ENCODE measurements around the gene RAP1GAP.

The RAP1GAP gene

GRCh38 chr1:21596628-21597027 lies 72.5 kb downstream of the RAP1GAP start:
- Histone ChIP-seq H3K4me3 (ENCODE audit: low read length, poor library complexity, severe bottlenecking) (no peak overlapping the region), H3K79me2 (ENCODE audit: insufficient read depth, low read length) (no peaks in the 10 kb centered on the region), H3K4me2 (ENCODE audit: low read depth, low read length, poor library complexity, severe bottlenecking) (no peak overlapping the region), H3K36me3 (ENCODE audit: insufficient read depth, low read length) (no peaks in the 10 kb centered on the region), H3K9me2 (replicated peaks; ENCODE audit: low read depth, low read length) (no peaks in the 10 kb centered on the region), H3K9me3 (ENCODE audit: insufficient read depth, low read depth, low read length) (no peaks in the 10 kb centered on the region), H3K27me3 (ENCODE audit: insufficient read depth, low read length, poor library complexity, severe bottlenecking) (no peaks in the 10 kb centered on the region), H3K4me1 (ENCODE audit: insufficient read depth, low read length, poor library complexity, severe bottlenecking) (no peaks in the 10 kb centered on the region), H4K20me1 (ENCODE audit: insufficient read depth, low read length, poor library complexity, severe bottlenecking) (no peaks in the 10 kb centered on the region), H3F3A (ENCODE audit: low read depth) (no peaks in the 10 kb centered on the region), H3K9ac (ENCODE audit: low read depth, low read length, poor library complexity, severe bottlenecking) (no peak overlapping the region), H2AFZ (ENCODE audit: low read length) (no peak overlapping the region)
- TF ChIP-seq, protein P1, sequence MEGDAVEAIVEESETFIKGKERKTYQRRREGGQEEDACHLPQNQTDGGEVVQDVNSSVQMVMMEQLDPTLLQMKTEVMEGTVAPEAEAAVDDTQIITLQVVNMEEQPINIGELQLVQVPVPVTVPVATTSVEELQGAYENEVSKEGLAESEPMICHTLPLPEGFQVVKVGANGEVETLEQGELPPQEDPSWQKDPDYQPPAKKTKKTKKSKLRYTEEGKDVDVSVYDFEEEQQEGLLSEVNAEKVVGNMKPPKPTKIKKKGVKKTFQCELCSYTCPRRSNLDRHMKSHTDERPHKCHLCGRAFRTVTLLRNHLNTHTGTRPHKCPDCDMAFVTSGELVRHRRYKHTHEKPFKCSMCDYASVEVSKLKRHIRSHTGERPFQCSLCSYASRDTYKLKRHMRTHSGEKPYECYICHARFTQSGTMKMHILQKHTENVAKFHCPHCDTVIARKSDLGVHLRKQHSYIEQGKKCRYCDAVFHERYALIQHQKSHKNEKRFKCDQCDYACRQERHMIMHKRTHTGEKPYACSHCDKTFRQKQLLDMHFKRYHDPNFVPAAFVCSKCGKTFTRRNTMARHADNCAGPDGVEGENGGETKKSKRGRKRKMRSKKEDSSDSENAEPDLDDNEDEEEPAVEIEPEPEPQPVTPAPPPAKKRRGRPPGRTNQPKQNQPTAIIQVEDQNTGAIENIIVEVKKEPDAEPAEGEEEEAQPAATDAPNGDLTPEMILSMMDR (conservative IDR thresholded peaks at IDR 0.05; ENCODE audit: low read length): no peak
- TF ChIP-seq EZH2phosphoT487 (IDR thresholded peaks at IDR 0.05; ENCODE audit: borderline replicate concordance): no peak

GRCh38 chr1:21596174-21596573 lies 73.0 kb downstream of the RAP1GAP start:
- Histone ChIP-seq H3K9me2 (replicated peaks; ENCODE audit: low read depth, low read length) (no peaks in the 10 kb centered on the region), H3K79me2 (ENCODE audit: insufficient read depth, low read length) (no peaks in the 10 kb centered on the region), H4K20me1 (ENCODE audit: insufficient read depth, low read length, poor library complexity, severe bottlenecking) (no peaks in the 10 kb centered on the region), H2AFZ (ENCODE audit: low read length) (no peak overlapping the region), H3K4me3 (ENCODE audit: low read length, poor library complexity, severe bottlenecking) (no peak overlapping the region), H3K9ac (ENCODE audit: low read depth, low read length, poor library complexity, severe bottlenecking) (no peak overlapping the region), H3K27me3 (ENCODE audit: insufficient read depth, low read length, poor library complexity, severe bottlenecking) (no peaks in the 10 kb centered on the region), H3K4me2 (ENCODE audit: low read depth, low read length, poor library complexity, severe bottlenecking) (no peak overlapping the region), H3F3A (ENCODE audit: low read depth) (no peaks in the 10 kb centered on the region), H3K36me3 (ENCODE audit: insufficient read depth, low read length) (no peaks in the 10 kb centered on the region), H3K4me1 (ENCODE audit: insufficient read depth, low read length, poor library complexity, severe bottlenecking) (no peaks in the 10 kb centered on the region), H3K9me3 (ENCODE audit: insufficient read depth, low read depth, low read length) (no peaks in the 10 kb centered on the region)
- TF ChIP-seq, protein P1 (conservative IDR thresholded peaks at IDR 0.05; ENCODE audit: low read length): no peak
- no peak for TF ChIP-seq EZH2phosphoT487 (IDR thresholded peaks at IDR 0.05; ENCODE audit: borderline replicate concordance)

DNA sequence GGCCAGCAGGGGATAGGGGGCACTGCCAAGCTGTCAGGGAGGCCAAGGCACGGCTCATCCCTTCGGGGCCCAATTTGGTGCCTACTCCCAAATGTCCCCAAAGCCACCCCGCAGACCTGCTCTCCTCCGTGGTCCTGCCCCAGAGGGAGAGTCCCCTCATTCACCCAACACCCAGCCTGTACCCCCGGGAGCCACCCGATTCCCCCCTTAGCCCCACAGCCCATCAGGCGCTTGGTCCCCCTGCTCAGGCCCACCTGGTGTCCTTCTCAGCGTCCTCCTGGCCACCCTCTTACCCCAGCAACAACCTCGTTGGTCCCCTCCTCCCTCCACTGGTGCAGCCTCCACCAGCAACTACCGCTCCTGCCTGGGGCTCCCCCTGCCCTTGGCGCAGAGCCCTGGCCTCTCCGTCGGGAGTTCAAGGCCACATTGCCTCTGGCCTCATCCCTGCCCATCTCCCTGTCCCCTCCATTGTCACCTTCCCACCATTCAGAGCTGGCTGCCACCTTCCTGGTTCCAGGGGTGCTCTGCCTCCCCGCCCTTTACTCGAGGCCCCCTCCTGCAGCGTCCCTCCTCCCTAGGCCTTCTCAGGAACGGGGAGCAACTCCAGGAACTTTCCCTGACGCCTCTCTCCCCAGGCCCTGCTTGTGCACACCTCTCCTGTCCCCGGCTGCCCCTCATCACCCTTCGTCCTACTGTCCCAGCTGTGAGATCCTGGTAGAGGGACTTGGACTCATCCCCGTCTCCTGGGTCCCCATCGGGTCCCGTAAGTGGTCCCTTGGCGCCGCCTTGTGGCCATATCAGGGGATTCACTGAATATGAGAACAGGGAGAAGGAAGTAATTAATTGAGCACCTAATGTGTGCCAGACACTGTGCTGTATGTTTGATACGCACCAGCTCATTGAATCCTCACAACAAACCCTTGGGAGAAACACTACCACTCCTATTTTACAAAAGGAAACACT lies 73.9 kb downstream of the RAP1GAP start:
- Histone ChIP-seq H2AFZ (ENCODE audit: low read length) (no peak overlapping the region), H3K79me2 (ENCODE audit: insufficient read depth, low read length) (no peaks in the 10 kb centered on the region), H3K4me3 (ENCODE audit: low read length, poor library complexity, severe bottlenecking) (no peak overlapping the region), H3K4me2 (ENCODE audit: low read depth, low read length, poor library complexity, severe bottlenecking) (no peak overlapping the region), H4K20me1 (ENCODE audit: insufficient read depth, low read length, poor library complexity, severe bottlenecking) (no peaks in the 10 kb centered on the region), H3K9ac (ENCODE audit: low read depth, low read length, poor library complexity, severe bottlenecking) (no peak overlapping the region), H3K4me1 (ENCODE audit: insufficient read depth, low read length, poor library complexity, severe bottlenecking) (no peaks in the 10 kb centered on the region), H3K9me3 (ENCODE audit: insufficient read depth, low read depth, low read length) (no peaks in the 10 kb centered on the region), H3K27me3 (ENCODE audit: insufficient read depth, low read length, poor library complexity, severe bottlenecking) (no peaks in the 10 kb centered on the region), H3K9me2 (replicated peaks; ENCODE audit: low read depth, low read length) (no peaks in the 10 kb centered on the region), H3F3A (ENCODE audit: low read depth) (no peaks in the 10 kb centered on the region), H3K36me3 (ENCODE audit: insufficient read depth, low read length) (no peaks in the 10 kb centered on the region)
- no peak for TF ChIP-seq EZH2phosphoT487 (IDR thresholded peaks at IDR 0.05; ENCODE audit: borderline replicate concordance)
- TF ChIP-seq, protein P1 (conservative IDR thresholded peaks at IDR 0.05; ENCODE audit: low read length): peak; percentile 80

All from Loucy (cell line).